Neural progenitor cell (in vitro differentiated cells): ENCODE results near the gene NOLC1.

Experiments used
- EZH2 ChIP-seq: fragments of 200-600 bp; sonication (generic); IDR thresholded peaks from 2 replicates; pipeline ENCODE4 v1.6.1; 2017; ENCODE audit warnings: antibody characterized with exemption, mild to moderate bottlenecking, moderate library complexity
- TF ChIP-seq, protein P1 (sequence below): fragments of 200-600 bp; sonication (generic); IDR thresholded peaks from 2 replicates; pipeline ENCODE4 v1.5.1; 2017; ENCODE audit warnings: antibody characterized with exemption, mild to moderate bottlenecking

DNA sequence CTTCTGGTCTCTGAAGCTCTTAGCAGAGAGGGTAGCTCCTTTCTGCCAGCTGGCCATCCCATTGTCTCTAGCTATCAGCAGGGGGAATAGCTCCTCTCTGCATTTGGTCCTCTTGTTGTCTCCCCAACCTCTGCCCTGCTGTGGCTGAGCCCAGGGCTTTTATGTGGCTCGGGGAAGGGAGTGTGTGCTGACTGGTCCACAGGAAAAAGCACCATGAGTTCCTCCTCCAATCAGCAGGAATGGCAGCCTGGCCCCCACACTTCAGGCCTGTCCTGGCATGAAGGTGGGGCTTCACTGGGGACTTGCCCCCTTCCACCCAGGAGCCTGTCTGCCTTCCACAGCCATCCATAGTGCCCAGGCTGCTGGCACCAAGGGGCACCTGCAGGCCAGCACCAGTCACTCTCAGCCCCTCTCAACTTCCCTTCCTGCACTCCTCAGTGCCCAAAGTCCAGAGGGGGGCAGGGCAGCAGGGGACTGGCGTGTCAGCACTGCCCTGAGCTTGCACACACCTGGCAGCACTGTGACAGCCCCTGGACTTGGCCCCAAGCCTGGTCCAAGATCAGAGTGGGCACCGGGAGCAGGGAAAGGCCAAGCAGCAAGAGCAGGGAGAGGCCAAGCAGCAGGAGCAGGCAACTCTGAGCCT lies 36.2 kb downstream of the NOLC1 start:
- TF ChIP-seq, protein P1, sequence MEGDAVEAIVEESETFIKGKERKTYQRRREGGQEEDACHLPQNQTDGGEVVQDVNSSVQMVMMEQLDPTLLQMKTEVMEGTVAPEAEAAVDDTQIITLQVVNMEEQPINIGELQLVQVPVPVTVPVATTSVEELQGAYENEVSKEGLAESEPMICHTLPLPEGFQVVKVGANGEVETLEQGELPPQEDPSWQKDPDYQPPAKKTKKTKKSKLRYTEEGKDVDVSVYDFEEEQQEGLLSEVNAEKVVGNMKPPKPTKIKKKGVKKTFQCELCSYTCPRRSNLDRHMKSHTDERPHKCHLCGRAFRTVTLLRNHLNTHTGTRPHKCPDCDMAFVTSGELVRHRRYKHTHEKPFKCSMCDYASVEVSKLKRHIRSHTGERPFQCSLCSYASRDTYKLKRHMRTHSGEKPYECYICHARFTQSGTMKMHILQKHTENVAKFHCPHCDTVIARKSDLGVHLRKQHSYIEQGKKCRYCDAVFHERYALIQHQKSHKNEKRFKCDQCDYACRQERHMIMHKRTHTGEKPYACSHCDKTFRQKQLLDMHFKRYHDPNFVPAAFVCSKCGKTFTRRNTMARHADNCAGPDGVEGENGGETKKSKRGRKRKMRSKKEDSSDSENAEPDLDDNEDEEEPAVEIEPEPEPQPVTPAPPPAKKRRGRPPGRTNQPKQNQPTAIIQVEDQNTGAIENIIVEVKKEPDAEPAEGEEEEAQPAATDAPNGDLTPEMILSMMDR: no peak
- no peak for TF ChIP-seq EZH2
